ENCODE measurements around the gene TWIST1.

GRCh38 chr7:19121977-19122588, 4.6 kb upstream of the TWIST1 start:
- TF ChIP-seq CTCF (IDR thresholded peaks at IDR 0.05) (peak in 1 of 3 experiments; percentile 39), POLR2A (IDR thresholded peaks at IDR 0.05) (no peak), POLR2AphosphoS5 (IDR thresholded peaks at IDR 0.05; ENCODE audit: insufficient read depth in 1 of 2, low read depth in 1 of 2) (no peak)
